HG03175 (cell line): ENCODE results near the gene UBAP2L.
"Not testable (repeated sequence)": the region's sequence is repeated elsewhere in the genome, so short reads cannot be mapped to it uniquely, and the experiment has no call there.

Source experiments
- ATAC-seq: cut with Tn5 transposase; IDR thresholded peaks from one replicate; pipeline ENCODE4 v1.9.1; 2021; ENCODE audit warnings: mild to moderate bottlenecking, moderate library complexity; ENCODE audit not compliant: unreplicated experiment

The UBAP2L gene

DNA sequence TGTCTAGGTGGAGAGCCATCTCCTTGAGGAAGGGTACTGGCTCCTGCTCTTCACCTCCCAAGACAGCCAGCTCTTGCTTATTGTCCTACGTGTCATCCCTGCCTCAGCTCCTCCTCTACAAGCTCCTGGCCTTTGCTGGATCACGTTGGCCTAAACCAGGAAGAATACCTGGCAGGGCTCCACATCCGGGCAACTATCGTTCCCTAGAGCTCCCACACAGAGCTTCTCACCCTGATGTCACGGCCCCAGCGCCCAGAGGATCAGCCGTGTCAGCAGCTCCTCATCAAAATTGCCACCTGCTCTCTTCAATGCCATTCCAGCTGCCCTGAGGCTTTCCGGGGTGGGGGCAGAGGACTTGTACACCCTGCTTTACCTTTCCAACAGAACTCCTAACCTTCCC is 26.9 kb upstream of the UBAP2L start:
- no peak for ATAC-seq

DNA sequence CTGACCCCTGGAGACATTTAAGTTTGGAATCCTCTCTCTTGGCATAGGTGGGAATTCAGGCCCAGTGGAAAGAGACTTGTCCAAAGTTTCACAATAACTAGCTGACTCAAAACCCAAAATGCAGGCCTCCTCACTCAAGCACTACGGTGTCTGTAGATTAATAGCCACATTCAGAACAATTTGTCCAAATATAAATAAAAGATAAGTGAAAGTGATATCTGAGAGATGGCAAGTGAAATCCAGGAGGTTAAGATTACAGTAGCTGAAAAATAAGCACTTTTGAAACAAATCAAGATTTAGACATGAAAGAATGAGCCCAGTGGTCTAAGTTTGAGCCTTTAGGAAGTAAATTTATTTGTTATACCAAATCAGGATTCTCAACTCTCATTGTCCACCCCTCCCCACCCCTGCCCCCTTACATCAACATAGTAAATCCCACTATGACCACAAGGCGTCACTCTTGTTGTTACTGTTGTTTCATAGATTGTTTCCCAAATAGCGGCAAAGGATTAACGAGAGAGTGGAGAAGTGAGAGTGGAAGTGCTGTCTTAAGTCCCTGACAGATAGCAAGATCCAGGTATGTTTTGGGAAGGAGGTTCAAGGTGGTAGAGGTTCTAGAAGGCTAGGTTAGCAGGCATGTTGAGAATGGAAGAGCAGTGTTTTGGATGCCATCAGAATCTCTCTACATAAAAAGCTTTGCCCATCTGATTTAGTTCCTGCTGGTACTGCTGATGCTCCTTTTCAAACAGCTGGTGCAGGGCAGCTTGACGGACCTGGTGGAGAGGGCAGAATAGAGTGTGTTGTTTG is 21.8 kb upstream of the UBAP2L start:
- ATAC-seq, result no peak

GRCh38 chr1:154199563-154199879 is 21.2 kb upstream of the UBAP2L start:
- no peak for ATAC-seq

DNA sequence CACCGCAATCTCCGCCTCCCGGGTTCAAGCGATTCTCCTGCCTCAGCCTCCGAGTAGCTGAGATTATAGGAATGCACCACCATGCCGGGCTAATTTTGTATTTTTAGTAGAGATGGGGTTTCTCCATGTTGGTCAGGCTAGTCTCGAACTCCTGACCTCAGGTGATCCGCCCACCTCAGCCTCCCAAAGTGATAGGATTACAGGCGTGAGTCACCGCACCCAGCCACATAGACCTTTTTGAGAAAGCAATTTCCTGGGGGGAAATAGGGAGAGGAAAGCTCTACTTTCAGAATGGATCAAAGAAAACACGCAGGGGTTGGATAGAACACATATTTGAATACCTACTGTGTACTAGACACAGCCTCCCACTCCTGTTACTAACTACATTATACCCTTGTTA is 15.0 kb upstream of the UBAP2L start:
- ATAC-seq, result not testable (repeated sequence)

DNA sequence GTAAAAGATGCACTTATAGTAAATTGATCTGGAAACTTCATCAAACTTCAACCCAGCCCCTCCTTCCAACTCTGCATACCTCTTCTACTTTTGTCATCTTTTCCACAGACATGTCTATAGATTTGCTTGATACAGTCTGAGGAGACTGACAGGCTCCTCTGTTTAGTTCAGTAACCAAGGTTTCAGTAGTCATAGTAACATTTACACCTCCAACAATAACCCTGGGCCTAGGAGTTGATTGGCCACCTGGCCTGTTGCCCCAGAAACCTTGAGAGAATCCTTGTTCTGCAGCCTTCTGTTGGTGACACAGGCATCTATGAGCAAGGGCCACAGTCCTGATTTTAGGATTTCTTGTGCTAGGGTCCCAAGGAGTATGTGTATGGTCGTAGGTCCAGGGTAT is 14.6 kb upstream of the UBAP2L start, which contains the start of gene CFAP141:
Gene CFAP141 (minus strand): TSS at position 138 of the 400 bp plus-strand sequence. CDS start 26 bp downstream, at position 112.
- ATAC-seq, result no peak

GRCh38 chr1:154207262-154207661 is 13.5 kb upstream of the UBAP2L start:
- ATAC-seq, result no peak

DNA sequence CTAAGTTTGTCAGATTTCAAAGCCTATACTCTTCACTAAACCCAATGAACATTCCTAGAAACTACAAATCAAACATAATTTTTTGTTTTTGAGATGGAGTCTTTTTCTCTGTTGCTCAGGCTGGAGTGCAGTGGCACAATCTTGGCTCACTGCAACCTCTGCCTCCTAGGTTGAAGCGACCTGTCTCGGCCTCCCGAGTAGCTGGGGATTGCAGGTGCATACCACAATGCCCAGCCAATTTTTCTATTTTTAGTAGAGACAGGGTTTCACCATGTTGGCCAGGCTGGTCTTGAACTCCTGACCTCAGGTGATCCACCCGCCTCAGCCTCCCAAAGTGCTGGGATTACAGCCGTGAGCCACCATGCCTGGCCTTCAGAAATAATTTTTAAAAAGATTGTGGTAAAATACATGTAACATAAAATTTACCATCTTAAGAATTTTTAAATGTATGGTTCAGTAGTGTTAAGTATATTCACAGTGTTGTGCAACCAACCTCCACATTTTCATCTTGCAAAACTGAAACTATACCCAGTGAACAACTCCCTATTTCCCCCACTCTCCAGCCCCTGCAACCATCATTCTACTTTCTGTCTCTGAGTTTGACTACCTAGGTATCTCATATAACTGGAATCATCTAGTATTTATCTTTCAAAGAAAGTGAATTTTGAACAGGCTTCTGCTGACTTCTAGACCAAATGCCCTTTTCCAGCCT is 11.9 kb upstream of the UBAP2L start:
- no peak for ATAC-seq

- ATAC-seq, result no peak
Observed at GRCh38 chr1:154212083-154212482, 8.7 kb upstream of the UBAP2L start.

- ATAC-seq, result no peak
Observed at GRCh38 chr1:154213274-154213673, 7.5 kb upstream of the UBAP2L start.

DNA sequence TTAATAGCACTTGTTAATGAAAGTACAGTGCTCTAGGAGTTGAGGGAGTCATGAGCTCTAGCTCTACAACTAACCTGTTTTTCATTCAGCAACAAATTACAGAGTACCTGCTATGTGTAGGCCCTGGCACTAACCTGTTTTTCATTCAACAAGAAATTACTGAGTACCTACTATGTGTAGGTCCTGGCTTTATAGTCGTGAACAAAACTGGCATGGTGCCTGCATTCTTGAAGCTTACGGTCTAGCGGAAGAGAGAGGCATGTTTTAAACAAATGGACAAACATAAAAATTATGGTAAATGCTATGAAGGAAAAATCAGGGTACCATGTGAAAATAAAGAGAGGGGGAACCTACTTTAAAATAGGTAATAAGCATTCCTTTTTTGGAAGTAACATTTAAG is 2.2 kb upstream of the UBAP2L start:
- no peak for ATAC-seq

- no peak for ATAC-seq
Observed at GRCh38 chr1:154219541-154219940, 1.2 kb upstream of the UBAP2L start.

DNA sequence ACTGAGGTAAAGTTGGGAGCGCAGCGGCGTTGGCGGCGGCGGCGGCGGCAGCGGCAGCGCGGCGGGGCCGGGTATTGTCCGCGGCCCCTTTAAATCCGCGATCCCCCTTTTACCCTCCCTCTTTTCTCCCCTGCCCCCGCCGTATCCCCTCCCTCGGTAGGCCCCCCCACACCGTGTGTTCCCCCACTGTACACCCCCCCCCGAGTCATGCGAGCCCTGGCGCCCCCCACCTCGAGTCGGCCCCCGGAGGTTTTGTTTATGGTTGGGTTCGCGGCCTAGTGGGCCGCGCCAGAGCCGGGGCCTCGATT is 169 bp downstream of the UBAP2L start:
- no peak for ATAC-seq

GRCh38 chr1:154221278-154222001 is 685 bp downstream of the UBAP2L start:
- ATAC-seq, result peak; percentile 9

DNA sequence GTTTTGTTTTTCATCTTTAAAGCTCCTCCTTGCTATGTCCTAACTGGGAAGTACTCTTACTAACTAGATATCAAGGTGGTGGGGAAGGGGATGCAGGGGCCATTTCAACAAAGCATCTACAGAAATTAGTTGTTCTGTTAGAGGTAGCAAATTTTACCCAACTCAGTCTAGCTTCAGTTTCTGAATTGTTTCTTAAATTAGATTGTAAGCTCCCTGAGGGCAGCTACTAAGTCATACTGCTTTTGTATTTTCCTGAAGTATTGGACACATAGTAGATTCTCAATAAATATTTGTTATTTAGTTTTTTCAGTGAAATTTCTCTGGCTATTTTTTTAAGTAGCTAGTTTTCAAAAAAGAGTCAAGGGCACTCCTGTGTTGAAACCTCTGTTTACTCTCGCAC is 1.8 kb downstream of the UBAP2L start:
- no peak for ATAC-seq

DNA sequence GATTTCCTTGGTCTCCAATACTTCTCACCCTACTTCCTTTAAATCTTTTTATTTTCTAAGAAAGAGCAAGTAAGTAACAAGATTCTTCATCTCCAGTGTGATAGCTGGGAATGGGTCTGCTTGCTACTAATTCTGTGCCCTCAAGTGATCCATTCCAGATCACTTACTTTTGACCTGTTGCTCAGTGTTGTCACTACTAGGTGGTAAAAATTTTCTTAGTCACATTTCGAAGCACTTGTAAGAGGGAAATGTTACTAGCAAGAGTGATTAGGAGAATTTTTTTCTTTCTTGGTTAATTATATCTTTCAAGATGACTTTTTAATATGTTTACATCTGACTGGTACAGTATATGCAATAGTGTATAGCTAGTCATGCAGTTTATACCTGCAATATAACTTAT is 2.2 kb downstream of the UBAP2L start:
- no peak for ATAC-seq

- ATAC-seq, result no peak
Observed at GRCh38 chr1:154223621-154224020, 2.9 kb downstream of the UBAP2L start.

GRCh38 chr1:154225370-154225769 is 4.6 kb downstream of the UBAP2L start:
- no peak for ATAC-seq

- ATAC-seq, result not testable (repeated sequence)
Observed at GRCh38 chr1:154231112-154231511, 10.4 kb downstream of the UBAP2L start.

GRCh38 chr1:154233127-154233526 is 12.4 kb downstream of the UBAP2L start:
- ATAC-seq, result not testable (repeated sequence)

- ATAC-seq, result no peak
Observed at GRCh38 chr1:154236855-154237254, 16.1 kb downstream of the UBAP2L start.

DNA sequence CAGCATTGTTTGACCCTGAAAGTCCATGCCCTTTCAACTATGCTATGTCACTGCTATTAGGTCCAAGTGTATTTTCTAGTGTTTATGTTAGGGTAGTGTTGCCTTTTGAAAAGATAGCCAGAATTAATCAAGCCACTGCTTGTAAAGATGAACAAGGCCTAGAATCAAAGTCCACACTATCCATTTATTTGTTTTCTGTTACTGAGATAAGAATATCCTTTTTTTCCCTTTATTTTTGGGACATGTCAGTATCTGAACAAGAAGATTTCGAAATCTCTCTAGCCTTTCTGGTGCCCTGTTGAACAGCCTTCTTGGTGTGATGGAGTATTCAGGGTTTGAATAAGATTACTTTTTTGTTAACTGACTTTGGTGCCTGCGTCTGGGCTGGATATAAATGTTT is 16.7 kb downstream of the UBAP2L start:
- ATAC-seq, result no peak
